ENCODE data around the gene PILRB.

The PILRB gene

GRCh38 chr7:100366411-100367250, 8.7 kb downstream of the PILRB start:
- H3K27ac Mint-ChIP-seq = peak overlapping the region; percentile 81
- no peaks in the 10 kb centered on the region for H3K9me3 Mint-ChIP-seq
- TF ChIP-seq CTCF (IDR thresholded peaks at IDR 0.05) = no peak
- no peak for DNase-seq
- no peaks in the 10 kb centered on the region for H3K27me3 Mint-ChIP-seq (ENCODE audit: low read depth, poor library complexity)
- peaks cover 48% of the 10 kb centered on the region for H3K36me3 Mint-ChIP-seq (ENCODE audit: low read depth)
- peaks cover 18% of the 10 kb centered on the region for H3K4me1 Mint-ChIP-seq
- H3K4me3 Mint-ChIP-seq = no peak overlapping the region

- no peak overlapping the region for H3K4me3 Mint-ChIP-seq
- TF ChIP-seq CTCF (IDR thresholded peaks at IDR 0.05) = no peak
- H3K4me1 Mint-ChIP-seq = peaks cover 19% of the 10 kb centered on the region
- peaks cover 42% of the 10 kb centered on the region for H3K36me3 Mint-ChIP-seq (ENCODE audit: low read depth)
- H3K27ac Mint-ChIP-seq = peak overlapping the region; percentile 12
- no peak for DNase-seq
- no peaks in the 10 kb centered on the region for H3K9me3 Mint-ChIP-seq
- H3K27me3 Mint-ChIP-seq (ENCODE audit: low read depth, poor library complexity) = no peaks in the 10 kb centered on the region
Observed at GRCh38 chr7:100367251-100367620, 9.3 kb downstream of the PILRB start.

- TF ChIP-seq CTCF (IDR thresholded peaks at IDR 0.05) = no peak
- Mint-ChIP-seq H3K27ac (peak overlapping the region; percentile 90), H3K36me3 (ENCODE audit: low read depth) (peaks cover 34% of the 10 kb centered on the region), H3K4me1 (peaks cover 24% of the 10 kb centered on the region), H3K27me3 (ENCODE audit: low read depth, poor library complexity) (no peaks in the 10 kb centered on the region), H3K9me3 (no peaks in the 10 kb centered on the region), H3K4me3 (no peak overlapping the region)
- DNase-seq = no peak
Observed at GRCh38 chr7:100367676-100368613, 10.0 kb downstream of the PILRB start.

- Mint-ChIP-seq H3K27me3 (ENCODE audit: low read depth, poor library complexity) (no peaks in the 10 kb centered on the region), H3K9me3 (no peaks in the 10 kb centered on the region), H3K36me3 (ENCODE audit: low read depth) (peaks cover 23% of the 10 kb centered on the region), H3K4me1 (peaks cover 28% of the 10 kb centered on the region), H3K4me3 (no peak overlapping the region), H3K27ac (peak overlapping the region; percentile 90)
- no peak for TF ChIP-seq CTCF (IDR thresholded peaks at IDR 0.05)
- DNase-seq = no peak
Observed at GRCh38 chr7:100369105-100369504, 11.2 kb downstream of the PILRB start.

GRCh38 chr7:100370303-100370702, 12.4 kb downstream of the PILRB start:
- Mint-ChIP-seq H3K36me3 (ENCODE audit: low read depth) (peaks cover 13% of the 10 kb centered on the region), H3K4me1 (peaks cover 40% of the 10 kb centered on the region)
- no peak for DNase-seq

More at GRCh38 chr7:100370303-100370702, 12.4 kb downstream of the PILRB start:
- Mint-ChIP-seq H3K27ac (no peak overlapping the region), H3K27me3 (ENCODE audit: low read depth, poor library complexity) (no peaks in the 10 kb centered on the region), H3K4me3 (no peak overlapping the region), H3K9me3 (no peaks in the 10 kb centered on the region)
- TF ChIP-seq CTCF (IDR thresholded peaks at IDR 0.05) = no peak
